ENCODE results near the gene PLXNA4.

DNA sequence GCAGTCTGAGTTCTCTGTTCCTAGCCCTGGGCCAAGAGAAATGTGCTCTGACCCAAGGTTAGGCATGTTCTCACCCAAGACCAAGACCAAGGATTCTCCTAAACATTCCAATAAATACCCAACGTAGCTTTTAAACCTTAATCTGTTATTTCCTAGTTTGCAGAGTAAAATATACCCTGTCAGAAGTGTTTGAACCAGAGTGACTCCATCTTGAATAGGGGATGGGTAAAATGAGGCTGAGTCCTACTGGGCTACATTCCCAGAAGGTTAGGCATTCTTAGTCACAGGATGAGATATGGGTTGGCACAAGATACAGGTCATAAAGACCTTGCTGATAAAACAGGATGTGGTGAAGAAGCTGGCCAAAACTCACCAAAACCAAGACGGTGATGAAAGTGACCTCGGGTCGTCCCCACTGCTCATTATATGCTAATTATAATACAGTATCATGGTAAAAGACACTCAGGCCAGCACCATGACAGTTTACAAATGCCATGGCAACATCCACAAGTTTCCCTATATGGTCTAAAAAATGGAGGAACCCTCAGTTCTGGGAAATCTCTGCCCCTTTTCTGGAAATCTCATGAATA, 27.7 kb downstream of the PLXNA4 start:
- TF ChIP-seq, protein P1, sequence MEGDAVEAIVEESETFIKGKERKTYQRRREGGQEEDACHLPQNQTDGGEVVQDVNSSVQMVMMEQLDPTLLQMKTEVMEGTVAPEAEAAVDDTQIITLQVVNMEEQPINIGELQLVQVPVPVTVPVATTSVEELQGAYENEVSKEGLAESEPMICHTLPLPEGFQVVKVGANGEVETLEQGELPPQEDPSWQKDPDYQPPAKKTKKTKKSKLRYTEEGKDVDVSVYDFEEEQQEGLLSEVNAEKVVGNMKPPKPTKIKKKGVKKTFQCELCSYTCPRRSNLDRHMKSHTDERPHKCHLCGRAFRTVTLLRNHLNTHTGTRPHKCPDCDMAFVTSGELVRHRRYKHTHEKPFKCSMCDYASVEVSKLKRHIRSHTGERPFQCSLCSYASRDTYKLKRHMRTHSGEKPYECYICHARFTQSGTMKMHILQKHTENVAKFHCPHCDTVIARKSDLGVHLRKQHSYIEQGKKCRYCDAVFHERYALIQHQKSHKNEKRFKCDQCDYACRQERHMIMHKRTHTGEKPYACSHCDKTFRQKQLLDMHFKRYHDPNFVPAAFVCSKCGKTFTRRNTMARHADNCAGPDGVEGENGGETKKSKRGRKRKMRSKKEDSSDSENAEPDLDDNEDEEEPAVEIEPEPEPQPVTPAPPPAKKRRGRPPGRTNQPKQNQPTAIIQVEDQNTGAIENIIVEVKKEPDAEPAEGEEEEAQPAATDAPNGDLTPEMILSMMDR (conservative IDR thresholded peaks at IDR 0.05) = no peak
- no peak for TF ChIP-seq EZH2 (IDR thresholded peaks at IDR 0.05; ENCODE audit: low read depth)

Measured in PC-9 (cell line).